ENCODE results near the gene CILP.

Gene CILP

DNA sequence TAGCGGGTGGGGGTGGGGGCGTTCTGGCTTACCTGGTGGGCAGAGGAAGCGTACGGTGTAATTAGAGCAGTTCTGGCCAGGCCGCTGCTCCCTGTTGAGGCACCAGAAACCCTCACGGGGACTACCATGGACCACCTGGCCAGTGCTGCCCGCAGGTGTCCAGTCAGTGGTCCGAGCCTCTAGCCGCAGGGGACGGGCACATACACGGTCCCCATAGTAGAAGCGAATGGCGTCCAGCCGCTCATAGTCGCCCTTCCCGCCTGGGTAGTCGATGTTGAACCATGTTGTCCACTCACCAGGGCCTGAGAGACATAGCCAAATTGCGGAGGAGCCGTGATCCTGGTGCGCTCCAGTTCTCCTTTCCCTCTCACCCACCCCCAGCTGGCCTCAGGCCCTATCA lies 4.5 kb downstream of the CILP start:
- TF ChIP-seq CTCF (conservative IDR thresholded peaks at IDR 0.05; ENCODE audit: low read depth, low read length) = no peak

GRCh38 chr15:65204931-65205660 lies 6.2 kb downstream of the CILP start:
- no peak for DNase-seq (ENCODE audit: low read depth)
- no peak overlapping the region for H3K4me3 ChIP-seq (ENCODE audit: low read depth, low read length)
- TF ChIP-seq CTCF (conservative IDR thresholded peaks at IDR 0.05; ENCODE audit: low read depth, low read length) = no peak

More for the DNA sequence above, 4.5 kb downstream of the CILP start:
- no peak for DNase-seq (ENCODE audit: low read depth)
- H3K4me3 ChIP-seq (ENCODE audit: low read depth, low read length) = no peak overlapping the region

- DNase-seq (ENCODE audit: low read depth) = no peak
- TF ChIP-seq CTCF (conservative IDR thresholded peaks at IDR 0.05; ENCODE audit: low read depth, low read length) = no peak
- no peak overlapping the region for H3K4me3 ChIP-seq (ENCODE audit: low read depth, low read length)
These were observed 6.9 kb downstream of the CILP start for GRCh38 chr15:65204236-65204930.

DNA sequence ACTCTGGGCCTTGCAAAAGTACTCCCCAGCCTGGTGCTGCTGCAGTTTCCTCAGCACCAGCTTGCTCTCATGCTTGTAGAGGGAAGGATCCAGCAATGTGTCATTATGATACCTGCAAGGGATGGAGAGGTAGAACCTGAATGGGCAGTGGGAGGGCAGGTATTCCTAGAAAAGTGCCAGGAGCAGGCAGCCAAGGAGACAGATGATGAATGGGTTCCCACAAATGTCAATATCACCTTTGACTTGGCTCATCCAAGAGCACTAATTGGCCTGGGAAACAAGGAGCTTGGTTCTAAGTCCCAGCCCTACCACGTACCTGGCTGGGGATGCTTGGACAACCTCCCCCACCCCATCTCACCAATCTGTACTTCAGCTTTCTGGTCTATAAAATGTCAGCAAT lies 9.4 kb downstream of the CILP start:
- no peak overlapping the region for H3K4me3 ChIP-seq (ENCODE audit: low read depth, low read length)
- DNase-seq (ENCODE audit: low read depth) = no peak
- no peak for TF ChIP-seq CTCF (conservative IDR thresholded peaks at IDR 0.05; ENCODE audit: low read depth, low read length)

DNA sequence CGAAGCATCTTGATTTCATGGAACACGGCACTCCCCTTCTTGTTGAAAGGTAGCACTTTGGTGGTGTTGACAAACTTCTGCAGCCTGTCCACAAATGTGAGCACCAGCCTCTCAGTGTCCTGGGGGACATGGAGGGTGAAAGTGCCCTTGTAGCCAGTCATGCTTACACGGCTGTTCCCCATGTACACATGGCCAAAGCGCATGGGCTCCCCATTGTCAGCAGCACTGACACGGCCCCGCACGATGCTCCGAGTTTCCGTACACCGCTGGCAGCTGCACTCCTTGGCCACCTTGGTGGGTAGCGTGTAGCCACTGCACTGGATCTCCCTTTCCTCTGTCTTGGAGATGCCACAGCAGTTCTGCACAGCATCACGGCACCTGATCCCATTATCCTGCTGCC lies 12.7 kb downstream of the CILP start:
- no peak for TF ChIP-seq CTCF (conservative IDR thresholded peaks at IDR 0.05; ENCODE audit: low read depth, low read length)
- no peak for DNase-seq (ENCODE audit: low read depth)
- H3K4me3 ChIP-seq (ENCODE audit: low read depth, low read length) = no peak overlapping the region

- H3K4me3 ChIP-seq (ENCODE audit: low read depth, low read length) = no peak overlapping the region
- no peak for DNase-seq (ENCODE audit: low read depth)
- no peak for TF ChIP-seq CTCF (conservative IDR thresholded peaks at IDR 0.05; ENCODE audit: low read depth, low read length)
These were observed 14.0 kb downstream of the CILP start for GRCh38 chr15:65197337-65197645.

All from choroid plexus epithelial cell (primary cell).